Mesenchymal stem cell (in vitro differentiated cells and primary cell): ENCODE measurements around the gene RPL18.
A peak's percentile ranks its signal among the peaks of the same experiment; 100 is the strongest.

Source experiments
- DNase-seq: peaks from one replicate; pipeline ENCODE4 v3.0.0-alpha.2; 2013
- H2AFZ ChIP-seq: one replicate; pipeline ENCODE4 v1.6.1; 2013; ENCODE audit warnings: low read depth, mild to moderate bottlenecking, control low read depth, inconsistent platforms, low read length, moderate library complexity
- H2AK5ac ChIP-seq: 2 replicates; pipeline ENCODE4 v1.6.1; 2013; ENCODE audit warnings: low read length, moderate library complexity, mild to moderate bottlenecking, inconsistent platforms; ENCODE audit not compliant: severe bottlenecking
- H2BK120ac ChIP-seq: one replicate; pipeline ENCODE4 v1.6.1; 2013; ENCODE audit warnings: low read depth, mild to moderate bottlenecking, inconsistent platforms, low read length, moderate library complexity
- H2BK12ac ChIP-seq, 2 experiments: one replicate each; pipeline ENCODE4 v1.6.1; 2013; ENCODE audit warnings: inconsistent platforms in 2 of 2, low read length in 2 of 2, mild to moderate bottlenecking in 2 of 2, moderate library complexity in 2 of 2, control low read depth in 1 of 2
- H2BK15ac ChIP-seq: one replicate; pipeline ENCODE4 v1.6.1; 2013; ENCODE audit warnings: mild to moderate bottlenecking, low read depth, inconsistent platforms; ENCODE audit not compliant: poor library complexity, severe bottlenecking
- H2BK5ac ChIP-seq: 2 replicates; pipeline ENCODE4 v1.6.1; 2013; ENCODE audit warnings: low read depth, mild to moderate bottlenecking, low read length, control low read depth, inconsistent platforms; ENCODE audit not compliant: poor library complexity, severe bottlenecking
- H3K14ac ChIP-seq, 2 experiments: one replicate each; pipeline ENCODE4 v1.6.1; 2013; ENCODE audit warnings: inconsistent platforms in 2 of 2, low read length in 2 of 2, control low read depth in 1 of 2, mild to moderate bottlenecking in 1 of 2, moderate library complexity in 1 of 2
- H3K18ac ChIP-seq, 2 experiments: one replicate each; pipeline ENCODE4 v1.6.1; 2013; ENCODE audit warnings: inconsistent platforms in 2 of 2, low read length in 2 of 2, control low read depth in 1 of 2, low read depth in 1 of 2, mild to moderate bottlenecking in 1 of 2
- H3K23ac ChIP-seq, 2 experiments: one replicate each; pipeline ENCODE4 v1.6.1; 2013; ENCODE audit warnings: inconsistent platforms in 2 of 2, low read length in 2 of 2, mild to moderate bottlenecking in 2 of 2, moderate library complexity in 2 of 2, control low read depth in 1 of 2
- H3K27ac ChIP-seq: 2 replicates; pipeline ENCODE4 v1.5.1; 2013; ENCODE audit warnings: mild to moderate bottlenecking, moderate library complexity, low read length, control low read depth, inconsistent platforms; ENCODE audit not compliant: poor library complexity, severe bottlenecking
- H3K27me3 ChIP-seq, 2 experiments: 2 replicates each; pipeline versions ENCODE4 v1.6.1 to v1.7.0; 2013; ENCODE audit warnings: low read length in 2 of 2, mild to moderate bottlenecking in 2 of 2, moderate library complexity in 2 of 2, control low read depth in 1 of 2, inconsistent platforms in 1 of 2; ENCODE audit not compliant: control insufficient read depth in 1 of 2, insufficient read depth in 1 of 2
- H3K36me3 ChIP-seq, 2 experiments: 2 replicates each; pipeline versions ENCODE4 v1.6.1 to v1.7.0; 2013; ENCODE audit warnings: low read length in 2 of 2, control low read depth in 1 of 2, inconsistent platforms in 1 of 2, low read depth in 1 of 2, mild to moderate bottlenecking in 1 of 2; ENCODE audit not compliant: insufficient read depth in 2 of 2, control insufficient read depth in 1 of 2
- H3K4ac ChIP-seq, 2 experiments: one replicate each; pipeline ENCODE4 v1.6.1; 2013; ENCODE audit warnings: inconsistent platforms in 2 of 2, low read length in 2 of 2, mild to moderate bottlenecking in 2 of 2, moderate library complexity in 2 of 2, control low read depth in 1 of 2, low read depth in 1 of 2
- H3K4me1 ChIP-seq: 2 replicates; pipeline ENCODE4 v1.6.1; 2013; ENCODE audit warnings: low read depth, low read length, control low read depth; ENCODE audit not compliant: control insufficient read depth, insufficient read depth
- H3K4me2 ChIP-seq: 2 replicates; pipeline ENCODE4 v1.6.1; 2013; ENCODE audit warnings: low read length, mild to moderate bottlenecking, inconsistent platforms; ENCODE audit not compliant: poor library complexity, severe bottlenecking
- H3K4me3 ChIP-seq, 2 experiments: 2 replicates each; pipeline versions ENCODE4 v1.5.1 to v1.7.0; 2013; ENCODE audit warnings: low read length in 2 of 2, mild to moderate bottlenecking in 2 of 2, control low read depth in 1 of 2, low read depth in 1 of 2; ENCODE audit not compliant: insufficient read depth in 1 of 2
- H3K79me1 ChIP-seq: replicated peaks from 2 replicates; pipeline ENCODE4 v1.6.1; 2013; ENCODE audit warnings: mild to moderate bottlenecking, control low read depth, low read length, inconsistent platforms; ENCODE audit not compliant: poor library complexity, severe bottlenecking
- H3K9ac ChIP-seq: 2 replicates; pipeline ENCODE4 v1.7.0; 2013; ENCODE audit warnings: mild to moderate bottlenecking, low read length, moderate library complexity
- H3K9me3 ChIP-seq: 2 replicates; pipeline ENCODE4 v1.7.0; 2013; ENCODE audit warnings: mild to moderate bottlenecking, low read length; ENCODE audit not compliant: control insufficient read depth
- H4K8ac ChIP-seq: one replicate; pipeline ENCODE4 v1.6.1; 2013; ENCODE audit warnings: inconsistent platforms, mild to moderate bottlenecking, low read length, moderate library complexity
- H4K91ac ChIP-seq: one replicate; pipeline ENCODE4 v1.6.1; 2013; ENCODE audit warnings: mild to moderate bottlenecking, low read length, inconsistent platforms
- WGBS: methylation state at CpG from one replicate; pipeline ENCODE4 v1.1.7; 2013; ENCODE audit warnings: mixed read lengths; 5-methylcytosine and 5-hydroxymethylcytosine counted together

Gene RPL18

GRCh38 chr19:48628486-48629296 is 9.7 kb upstream of the RPL18 start:
- no peaks in the 10 kb centered on the region for H3K27me3 ChIP-seq
- H2AK5ac ChIP-seq: no peak overlapping the region
- peaks cover 11% of the 10 kb centered on the region for H3K79me1 ChIP-seq
- no peak overlapping the region for H3K18ac ChIP-seq
- no peak overlapping the region for H3K23ac ChIP-seq
- H3K4ac ChIP-seq: peak overlapping the region in 1 of 2 experiments; percentile 22
- 94% methylated on average over 34 of the region's 34 CpGs for WGBS
- H3K9me3 ChIP-seq: no peaks in the 10 kb centered on the region
- H4K8ac ChIP-seq: no peak overlapping the region
- H3K4me2 ChIP-seq: no peak overlapping the region
- H2BK5ac ChIP-seq: no peak overlapping the region
- no peak overlapping the region for H3K4me3 ChIP-seq
- no peak overlapping the region for H2BK12ac ChIP-seq
- peaks cover 47% of the 10 kb centered on the region for H3K4me1 ChIP-seq
- H4K91ac ChIP-seq: peak overlapping the region; percentile 25
- H2BK15ac ChIP-seq: no peak overlapping the region
- peak overlapping the region; percentile 7 for H3K27ac ChIP-seq
- peaks cover 29 to 40% of the 10 kb centered on the region in 2 experiments for H3K36me3 ChIP-seq
- no peak overlapping the region for H2BK120ac ChIP-seq
- no peak overlapping the region for H3K14ac ChIP-seq
- no peak overlapping the region for H3K9ac ChIP-seq
- DNase-seq: no peak
- H2AFZ ChIP-seq: no peak overlapping the region

DNA sequence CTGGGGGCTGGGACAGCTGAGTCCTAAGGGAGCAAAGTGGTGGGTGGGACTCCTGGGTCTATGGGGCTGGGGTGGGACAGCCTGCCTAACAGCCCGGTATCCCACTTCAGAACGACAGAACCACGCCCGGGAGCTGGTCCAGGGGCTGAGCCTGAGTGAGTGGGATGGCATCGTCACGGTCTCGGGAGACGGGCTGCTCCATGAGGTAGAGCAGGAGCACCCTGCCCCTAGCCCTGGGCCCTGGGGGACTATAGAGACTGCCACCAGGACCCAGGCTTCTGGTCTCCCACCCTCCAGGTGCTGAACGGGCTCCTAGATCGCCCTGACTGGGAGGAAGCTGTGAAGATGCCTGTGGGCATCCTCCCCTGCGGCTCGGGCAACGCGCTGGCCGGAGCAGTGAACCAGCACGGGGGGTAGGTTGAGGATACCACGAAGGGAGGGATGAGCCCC is 8.9 kb upstream of the RPL18 start:
- H2BK120ac ChIP-seq: no peak overlapping the region
- peaks cover 41% of the 10 kb centered on the region for H3K4me1 ChIP-seq
- H3K9ac ChIP-seq: no peak overlapping the region
- H3K27me3 ChIP-seq: no peaks in the 10 kb centered on the region
- no peak overlapping the region for H3K18ac ChIP-seq
- no peak for DNase-seq
- no peak overlapping the region for H3K23ac ChIP-seq
- peaks cover 29 to 40% of the 10 kb centered on the region in 2 experiments for H3K36me3 ChIP-seq
- H3K9me3 ChIP-seq: no peaks in the 10 kb centered on the region
- no peak overlapping the region for H3K4me2 ChIP-seq
- H2BK12ac ChIP-seq: no peak overlapping the region
- no peak overlapping the region for H4K8ac ChIP-seq
- peak overlapping the region; percentile 34 for H4K91ac ChIP-seq
- no peak overlapping the region for H3K4ac ChIP-seq
- H3K79me1 ChIP-seq: peaks cover 11% of the 10 kb centered on the region
- H3K27ac ChIP-seq: no peak overlapping the region
- H2BK5ac ChIP-seq: no peak overlapping the region
- WGBS: 94% methylated on average over 16 of the region's 17 CpGs
- H3K14ac ChIP-seq: no peak overlapping the region
- H2AFZ ChIP-seq: no peak overlapping the region
- no peak overlapping the region for H2AK5ac ChIP-seq
- no peak overlapping the region for H2BK15ac ChIP-seq
- no peak overlapping the region for H3K4me3 ChIP-seq

DNA sequence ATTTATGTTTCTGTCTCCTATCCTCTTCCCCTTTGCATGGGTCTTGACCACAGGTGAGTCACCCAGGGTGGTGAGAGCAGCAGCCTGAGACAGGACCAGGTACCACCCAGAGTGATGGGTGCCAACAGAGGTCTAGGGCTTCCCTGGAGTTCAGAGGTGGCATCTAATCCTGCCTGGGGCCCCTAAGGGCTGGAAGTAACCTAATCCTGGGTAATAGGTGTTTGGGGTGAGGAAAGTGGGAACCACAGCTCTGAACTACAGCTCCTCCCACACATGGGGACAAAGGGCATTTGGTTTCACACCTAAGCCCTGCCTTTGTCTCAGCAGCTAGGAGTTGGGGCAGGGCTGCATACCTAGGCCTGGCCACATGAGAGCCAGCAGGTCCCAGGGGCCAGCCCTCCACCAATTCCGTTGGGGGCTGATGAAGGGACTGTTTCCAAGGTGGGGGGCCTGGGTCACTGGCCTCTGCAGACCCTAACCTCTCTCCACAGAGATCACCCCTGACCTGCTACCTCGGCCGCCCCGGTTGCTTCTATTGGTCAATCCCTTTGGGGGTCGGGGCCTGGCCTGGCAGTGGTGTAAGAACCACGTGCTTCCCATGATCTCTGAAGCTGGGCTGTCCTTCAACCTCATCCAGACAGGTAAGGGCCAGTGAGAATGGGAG is 8.4 kb upstream of the RPL18 start:
- H3K4me1 ChIP-seq: peaks cover 37% of the 10 kb centered on the region
- H3K23ac ChIP-seq: no peak overlapping the region
- 76% methylated on average over 6 of the region's 6 CpGs for WGBS

GRCh38 chr19:48625891-48626327 is 6.9 kb upstream of the RPL18 start:
- Histone ChIP-seq H3K4me3 (no peak overlapping the region), H2BK12ac (no peak overlapping the region), H2AK5ac (no peak overlapping the region), H3K27me3 (no peaks in the 10 kb centered on the region), H2BK120ac (no peak overlapping the region), H4K8ac (no peak overlapping the region), H3K79me1 (peaks cover 14% of the 10 kb centered on the region), H3K18ac (no peak overlapping the region), H3K4me1 (peaks cover 36% of the 10 kb centered on the region), H3K9me3 (no peaks in the 10 kb centered on the region), H2AFZ (no peak overlapping the region), H3K14ac (no peak overlapping the region), H3K4me2 (no peak overlapping the region), H2BK5ac (no peak overlapping the region), H3K23ac (no peak overlapping the region), H3K4ac (no peak overlapping the region), H3K27ac (no peak overlapping the region), H3K36me3 (peaks cover 31 to 39% of the 10 kb centered on the region in 2 experiments), H2BK15ac (no peak overlapping the region), H3K9ac (no peak overlapping the region), H4K91ac (no peak overlapping the region)
- no peak for DNase-seq
- 97% methylated on average over 30 of the region's 30 CpGs for WGBS

More for the DNA sequence above, 8.4 kb upstream of the RPL18 start:
- H3K4me3 ChIP-seq: no peak overlapping the region
- H3K4me2 ChIP-seq: no peak overlapping the region
- H3K14ac ChIP-seq: no peak overlapping the region
- no peak overlapping the region for H2BK12ac ChIP-seq
- no peak for DNase-seq
- no peak overlapping the region for H3K4ac ChIP-seq
- H4K91ac ChIP-seq: no peak overlapping the region
- no peak overlapping the region for H2AFZ ChIP-seq
- no peak overlapping the region for H2BK5ac ChIP-seq
- no peak overlapping the region for H3K18ac ChIP-seq
- no peak overlapping the region for H3K27ac ChIP-seq
- H3K79me1 ChIP-seq: peaks cover 12% of the 10 kb centered on the region
- H4K8ac ChIP-seq: no peak overlapping the region
- no peak overlapping the region for H2AK5ac ChIP-seq
- H2BK15ac ChIP-seq: no peak overlapping the region
- no peaks in the 10 kb centered on the region for H3K9me3 ChIP-seq
- H3K36me3 ChIP-seq: peaks cover 31 to 40% of the 10 kb centered on the region in 2 experiments
- no peak overlapping the region for H3K9ac ChIP-seq
- no peak overlapping the region for H2BK120ac ChIP-seq
- H3K27me3 ChIP-seq: no peaks in the 10 kb centered on the region
